GM12891 (cell line): ENCODE data around the gene TIMM10.

ENCODE experiments used
- POLR2A ChIP-seq: IDR thresholded peaks from 2 replicates; pipeline ENCODE4 v1.6.1; 2011; ENCODE audit warnings: low read depth, low read length, control low read depth
- POLR2AphosphoS5 ChIP-seq: IDR thresholded peaks from 2 replicates; pipeline ENCODE4 v1.6.1; 2011; ENCODE audit warnings: low read depth, low read length, control low read depth
- SPI1 ChIP-seq: IDR thresholded peaks from 2 replicates; pipeline ENCODE4 v1.6.1; 2011; ENCODE audit warnings: low read depth, low read length, control low read depth

DNA sequence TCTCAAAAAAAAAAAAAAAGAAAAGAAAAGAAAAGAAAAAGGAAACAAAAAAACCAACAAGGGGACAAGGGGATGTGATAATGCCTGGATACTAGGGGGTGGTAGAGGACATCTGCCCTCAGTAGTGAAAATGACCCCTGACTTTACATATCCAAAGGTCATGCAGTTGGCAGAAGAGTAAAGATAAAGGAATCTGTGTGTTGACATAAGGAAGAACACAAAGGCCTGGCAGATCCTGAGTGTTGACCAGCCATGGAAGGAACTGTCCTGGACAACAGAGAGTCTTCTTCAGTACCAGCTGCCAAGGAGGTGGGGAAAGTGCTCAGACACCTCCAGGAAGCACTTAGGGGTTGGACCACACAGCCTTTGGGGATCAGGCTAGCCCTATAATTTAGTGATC is 27.7 kb downstream of the TIMM10 start:
- TF ChIP-seq POLR2A, result no peak
- TF ChIP-seq POLR2AphosphoS5, result no peak
- no peak for TF ChIP-seq SPI1
